GM12801 (cell line): Measurements from ENCODE around the gene MAVS.

ENCODE experiments used
- TF ChIP-seq, protein P1 (sequence below): IDR thresholded peaks from one replicate; pipeline ENCODE4 v1.5.1; 2011; ENCODE audit warnings: control low read depth; ENCODE audit not compliant: insufficient read length; ENCODE audit errors: extremely low read depth

MAVS gene

DNA sequence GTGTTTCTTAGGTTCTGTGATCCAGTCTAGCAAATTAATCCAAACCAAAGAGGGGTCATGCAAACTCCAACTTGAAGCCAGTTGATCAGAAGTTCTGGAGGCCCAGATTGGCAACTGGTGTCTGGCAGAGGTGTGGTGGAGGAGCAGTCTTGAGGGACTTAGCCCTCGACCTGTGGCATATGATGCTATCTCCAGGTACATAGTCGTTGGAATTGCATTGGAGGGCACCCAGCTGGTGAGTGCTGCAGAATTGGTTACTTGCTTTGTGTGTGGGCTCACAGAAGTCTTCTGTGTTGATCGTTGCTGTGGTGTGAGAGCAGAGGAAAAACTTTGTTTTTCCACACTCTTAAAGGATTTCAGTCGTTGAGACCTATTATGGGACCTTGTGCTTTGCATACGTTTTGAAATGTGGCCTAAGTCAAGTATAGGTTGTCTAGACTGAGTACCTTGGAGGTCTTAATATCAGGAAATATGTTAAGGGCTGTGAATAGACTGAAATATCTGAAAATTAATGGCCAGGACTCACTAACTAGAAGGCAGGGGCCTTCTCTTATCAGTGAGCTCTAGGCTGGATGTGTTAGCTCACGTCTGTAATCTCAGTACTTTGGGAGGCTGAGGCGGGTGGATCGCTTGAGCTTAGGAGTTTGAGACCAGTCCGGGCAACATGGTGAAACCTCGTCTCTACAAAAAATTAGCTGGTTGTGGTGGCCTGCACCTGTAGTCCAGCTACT, 50.4 kb downstream of the MAVS start:
- TF ChIP-seq, protein P1, sequence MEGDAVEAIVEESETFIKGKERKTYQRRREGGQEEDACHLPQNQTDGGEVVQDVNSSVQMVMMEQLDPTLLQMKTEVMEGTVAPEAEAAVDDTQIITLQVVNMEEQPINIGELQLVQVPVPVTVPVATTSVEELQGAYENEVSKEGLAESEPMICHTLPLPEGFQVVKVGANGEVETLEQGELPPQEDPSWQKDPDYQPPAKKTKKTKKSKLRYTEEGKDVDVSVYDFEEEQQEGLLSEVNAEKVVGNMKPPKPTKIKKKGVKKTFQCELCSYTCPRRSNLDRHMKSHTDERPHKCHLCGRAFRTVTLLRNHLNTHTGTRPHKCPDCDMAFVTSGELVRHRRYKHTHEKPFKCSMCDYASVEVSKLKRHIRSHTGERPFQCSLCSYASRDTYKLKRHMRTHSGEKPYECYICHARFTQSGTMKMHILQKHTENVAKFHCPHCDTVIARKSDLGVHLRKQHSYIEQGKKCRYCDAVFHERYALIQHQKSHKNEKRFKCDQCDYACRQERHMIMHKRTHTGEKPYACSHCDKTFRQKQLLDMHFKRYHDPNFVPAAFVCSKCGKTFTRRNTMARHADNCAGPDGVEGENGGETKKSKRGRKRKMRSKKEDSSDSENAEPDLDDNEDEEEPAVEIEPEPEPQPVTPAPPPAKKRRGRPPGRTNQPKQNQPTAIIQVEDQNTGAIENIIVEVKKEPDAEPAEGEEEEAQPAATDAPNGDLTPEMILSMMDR: no peak

DNA sequence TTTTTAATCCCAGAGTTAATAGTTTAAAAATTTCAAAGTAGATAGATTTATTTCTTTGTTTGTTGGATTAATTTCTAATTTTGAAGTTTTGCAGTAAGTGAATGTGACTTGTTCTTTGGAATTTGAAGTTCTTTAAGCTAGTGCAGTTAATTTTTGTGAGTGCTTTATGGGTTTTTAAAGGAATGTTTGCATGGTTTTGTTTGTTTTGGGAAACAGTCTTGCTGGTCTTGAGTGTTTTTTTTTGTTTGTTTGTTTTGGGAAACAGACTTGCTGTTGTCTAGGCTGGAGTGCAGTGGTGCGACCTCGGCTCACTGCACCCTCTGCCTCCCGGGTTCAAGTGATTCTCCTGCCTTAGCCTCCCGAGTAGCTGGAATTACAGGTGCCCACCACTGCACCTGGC, 52.0 kb downstream of the MAVS start:
- TF ChIP-seq, protein P1: no peak

DNA sequence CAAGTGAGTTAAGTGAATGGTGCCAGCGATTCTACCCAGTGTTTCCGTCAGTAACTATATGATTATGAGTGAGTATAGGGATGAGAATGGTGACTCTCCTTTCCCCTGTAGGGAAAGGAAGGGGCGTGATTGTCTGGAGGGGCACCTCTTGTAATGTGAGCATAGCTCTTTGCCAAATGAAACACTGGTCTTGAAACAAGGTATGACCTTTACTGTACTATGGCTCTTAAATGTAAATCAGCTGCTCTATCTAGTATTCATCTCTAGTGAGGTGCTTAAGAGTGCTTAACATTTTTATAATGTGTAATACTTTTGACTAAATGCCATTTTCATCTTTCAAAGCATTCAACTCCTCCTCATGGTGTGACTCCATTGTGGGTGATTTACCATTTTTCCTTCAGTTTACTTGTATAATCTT, 53.6 kb downstream of the MAVS start:
- TF ChIP-seq, protein P1: no peak

DNA sequence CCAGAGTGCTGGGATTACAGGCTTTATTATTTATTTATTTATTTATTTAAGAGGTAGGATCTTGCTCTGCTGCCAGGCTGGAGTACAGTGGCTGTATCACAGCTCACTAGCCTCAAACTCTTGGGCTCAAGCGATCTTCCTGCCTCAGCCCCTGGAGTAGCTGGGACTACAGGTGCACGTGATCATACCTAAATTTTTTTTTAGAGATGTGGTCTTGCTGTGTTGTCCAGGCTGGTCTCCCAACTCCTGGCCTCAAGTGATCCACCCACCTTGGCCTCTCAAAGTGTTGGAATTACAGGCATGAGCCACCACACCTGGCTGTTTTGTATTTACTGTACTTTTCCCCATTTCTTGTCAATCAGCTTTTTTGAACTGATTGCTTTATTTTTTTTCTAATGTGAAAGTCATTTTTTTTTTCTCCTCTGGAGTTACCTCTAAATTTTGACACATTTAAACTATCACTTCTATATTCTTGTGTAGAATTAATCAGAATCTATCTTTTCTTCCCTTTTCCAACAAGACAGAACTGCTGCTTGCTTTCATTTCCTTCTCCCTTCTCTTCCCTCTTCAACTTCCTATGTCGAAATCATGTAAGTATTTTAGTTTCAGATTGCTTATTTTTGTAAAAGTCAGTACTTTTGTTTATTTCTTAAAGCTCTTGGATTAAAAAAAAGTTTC, 54.5 kb downstream of the MAVS start:
- TF ChIP-seq, protein P1: no peak

DNA sequence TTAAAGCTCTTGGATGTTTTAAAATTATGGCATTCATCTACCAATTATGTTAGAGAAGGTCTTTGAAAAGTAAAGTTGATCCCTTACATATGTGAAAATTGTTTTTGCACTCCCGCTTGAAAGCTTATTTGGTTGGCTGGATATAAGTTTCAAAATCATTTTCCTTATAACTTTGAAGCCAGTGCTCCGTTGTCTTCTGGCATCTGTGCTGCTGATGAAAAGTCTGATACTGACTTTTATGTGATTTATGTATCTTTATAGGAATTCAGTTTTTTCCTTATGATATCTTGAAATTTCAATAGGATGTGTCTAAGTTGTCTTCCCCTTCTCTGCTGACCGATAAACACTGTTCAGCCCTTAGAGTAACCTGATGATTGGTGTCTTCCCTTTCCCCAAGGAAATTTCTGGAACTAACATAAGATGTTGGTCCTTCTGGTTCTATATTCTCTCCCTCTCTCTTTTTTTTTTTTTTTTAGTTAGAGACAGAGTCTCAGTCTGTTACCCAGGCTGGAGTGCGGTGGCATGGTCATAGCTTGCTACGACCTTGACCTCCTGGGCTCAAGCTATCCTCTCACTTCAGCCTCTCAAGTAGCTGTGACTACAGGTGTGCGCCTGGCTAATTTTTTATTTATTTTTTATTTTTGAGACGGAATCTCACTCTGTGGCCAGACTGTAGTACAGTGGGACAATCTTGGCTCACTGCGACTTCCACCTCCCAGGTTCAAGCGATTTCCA, 55.2 kb downstream of the MAVS start:
- TF ChIP-seq, protein P1: no peak

DNA sequence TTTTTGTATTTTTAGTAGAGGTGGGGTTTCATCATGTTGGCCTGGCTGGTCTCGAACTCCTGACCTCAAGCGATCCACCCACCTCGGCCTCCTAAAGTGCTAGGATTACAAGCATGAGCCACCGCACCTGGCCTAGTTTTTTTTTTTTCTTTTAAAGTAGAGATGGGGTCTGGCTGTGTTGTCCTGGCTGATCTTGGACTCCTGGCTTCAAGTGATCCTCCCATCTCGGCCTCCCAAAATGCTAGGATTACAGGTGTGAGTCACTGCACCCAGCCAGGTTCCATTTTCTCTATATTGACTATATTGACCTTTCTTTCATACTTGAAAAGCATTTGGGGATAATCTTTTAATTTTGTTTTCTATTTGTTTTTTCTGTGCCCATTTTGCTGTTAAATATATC, 55.8 kb downstream of the MAVS start:
- TF ChIP-seq, protein P1: no peak

DNA sequence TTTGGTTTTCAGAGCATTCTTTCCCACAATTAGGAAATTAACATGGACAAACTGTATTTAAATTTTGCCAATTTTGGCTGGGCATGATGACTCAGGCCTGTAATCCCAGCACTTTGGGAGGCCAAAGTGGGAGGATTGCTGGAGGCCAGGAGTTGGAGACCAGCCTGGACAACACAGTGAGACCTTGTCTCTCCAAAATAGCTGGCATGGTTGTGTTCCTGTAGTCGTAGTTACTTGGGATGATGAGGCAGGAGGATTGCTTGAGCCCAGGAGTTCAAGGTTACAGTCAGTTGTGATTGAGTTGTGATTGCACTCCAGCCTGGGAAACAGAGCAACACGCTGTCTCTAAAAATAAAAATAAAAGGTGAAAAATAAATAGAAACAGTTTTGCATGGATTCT, 57.6 kb downstream of the MAVS start:
- TF ChIP-seq, protein P1: no peak
